ENCODE data around the gene SLC35F3.

- no peak for TF ChIP-seq EP300 (IDR thresholded peaks at IDR 0.05)
- TF ChIP-seq CTCF (IDR thresholded peaks at IDR 0.05), result no peak
These were observed 412.5 kb downstream of the SLC35F3 start for GRCh38 chr1:234316937-234317336.
